CD4-positive, alpha-beta T cell treated with Interleukin-21 for 1 hour (primary cell): Measurements from ENCODE around the gene CLDN5.

ENCODE experiments used
- DNase-seq: peaks from one replicate; pipeline ENCODE4 v3.0.0-alpha.2; 2020

CLDN5 gene

DNA sequence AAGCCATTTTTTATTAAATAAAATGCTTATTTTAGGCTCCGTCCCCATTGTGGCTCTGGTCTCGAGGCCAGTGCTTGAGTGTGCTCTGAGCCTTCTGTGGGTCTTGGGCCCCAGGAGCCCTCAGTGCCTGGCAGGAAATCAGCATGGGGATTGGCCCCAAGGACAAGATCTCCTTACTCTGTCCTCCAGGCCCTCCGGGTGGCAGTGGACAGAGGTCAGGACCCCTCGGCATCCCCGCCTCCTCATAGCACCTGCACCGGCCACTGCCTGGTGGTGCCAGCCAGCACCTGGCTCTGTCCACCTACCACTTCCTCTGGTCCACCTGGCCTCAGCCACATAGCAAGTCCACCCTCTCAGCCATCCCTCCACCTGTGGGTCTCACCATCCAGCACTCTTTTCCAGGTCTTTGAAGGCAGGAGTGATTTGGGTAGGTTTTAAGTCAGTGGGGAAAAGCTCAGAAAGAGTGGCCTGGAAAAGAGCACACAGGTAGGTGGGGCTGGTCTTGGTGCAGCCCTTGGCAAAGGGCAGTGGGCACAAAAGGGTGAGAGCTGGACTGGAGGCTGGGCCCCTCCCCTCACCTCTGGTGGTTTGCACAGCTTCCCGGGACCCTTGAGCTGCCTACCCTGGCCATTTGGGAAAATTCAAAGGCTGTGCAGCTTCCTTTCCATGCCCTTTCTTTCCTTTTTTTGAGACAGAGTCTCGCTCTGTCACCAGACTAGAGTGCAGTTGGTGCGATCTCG is 3.5 kb downstream of the CLDN5 start:
- no peak for DNase-seq

DNA sequence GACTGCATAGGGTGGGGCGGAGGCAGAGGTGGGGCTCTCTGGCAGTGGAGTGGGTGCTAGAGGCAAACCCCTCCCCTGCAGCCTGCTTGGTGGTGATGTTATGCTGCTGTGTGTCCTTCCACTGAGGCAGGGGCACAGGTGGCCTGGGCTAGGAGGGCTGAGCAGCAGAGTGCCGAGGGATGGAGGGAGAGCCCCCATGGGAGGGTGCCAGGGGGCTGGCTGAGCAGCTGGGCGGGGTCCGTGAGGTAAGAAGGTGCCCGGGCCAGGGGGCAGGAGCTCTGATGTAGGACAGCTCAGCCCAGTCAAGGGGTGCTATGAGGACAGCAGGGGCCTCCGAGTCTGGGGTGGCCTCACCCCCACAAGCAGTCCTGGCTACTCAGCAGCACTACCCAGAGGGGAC is 4.2 kb downstream of the CLDN5 start:
- DNase-seq, result no peak

DNA sequence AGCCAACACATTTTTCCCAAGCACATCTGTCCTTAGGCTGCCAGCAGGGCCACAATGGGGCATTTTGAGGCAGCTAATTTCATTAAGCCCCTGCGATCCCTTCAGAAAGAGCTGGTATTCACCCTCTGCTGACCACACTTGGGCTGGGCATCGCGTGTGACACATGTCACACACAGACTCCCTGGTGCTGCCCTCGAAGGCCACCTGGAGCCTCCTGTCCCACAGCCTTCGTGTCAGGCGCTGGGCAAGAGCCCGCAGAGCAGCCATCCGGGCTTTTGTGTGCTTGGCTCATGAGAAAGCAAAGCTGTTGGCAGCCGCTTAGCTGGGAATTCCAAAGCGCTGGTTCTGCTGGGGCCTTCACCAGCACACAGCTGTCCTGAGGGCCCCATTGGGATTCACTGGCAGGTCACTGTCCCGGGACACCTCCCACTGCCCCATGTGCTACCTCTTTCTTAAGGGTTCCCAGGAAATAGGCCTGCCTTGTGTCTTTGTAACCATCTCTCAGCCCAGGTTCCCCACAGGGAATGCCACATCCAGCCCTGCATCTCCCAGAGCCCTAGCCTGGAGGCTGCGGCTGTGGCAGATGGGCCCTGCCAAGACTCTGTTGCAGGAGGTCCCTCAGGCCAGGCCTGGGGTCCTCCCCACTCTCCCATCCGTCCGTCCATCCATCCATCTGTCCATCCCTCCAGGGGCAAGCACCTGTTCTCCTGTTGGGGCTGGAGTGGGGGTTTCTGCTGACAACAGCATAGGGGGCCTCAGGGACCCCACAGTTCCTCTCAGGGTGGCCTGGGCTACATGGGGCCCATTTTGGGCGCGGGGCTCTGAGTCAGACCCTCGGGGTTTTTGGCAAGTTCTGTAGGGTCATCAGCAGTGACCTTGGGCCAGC is 4.9 kb downstream of the CLDN5 start:
- no peak for DNase-seq

- no peak for DNase-seq
These were observed 5.6 kb downstream of the CLDN5 start for GRCh38 chr22:19518635-19519034.

DNA sequence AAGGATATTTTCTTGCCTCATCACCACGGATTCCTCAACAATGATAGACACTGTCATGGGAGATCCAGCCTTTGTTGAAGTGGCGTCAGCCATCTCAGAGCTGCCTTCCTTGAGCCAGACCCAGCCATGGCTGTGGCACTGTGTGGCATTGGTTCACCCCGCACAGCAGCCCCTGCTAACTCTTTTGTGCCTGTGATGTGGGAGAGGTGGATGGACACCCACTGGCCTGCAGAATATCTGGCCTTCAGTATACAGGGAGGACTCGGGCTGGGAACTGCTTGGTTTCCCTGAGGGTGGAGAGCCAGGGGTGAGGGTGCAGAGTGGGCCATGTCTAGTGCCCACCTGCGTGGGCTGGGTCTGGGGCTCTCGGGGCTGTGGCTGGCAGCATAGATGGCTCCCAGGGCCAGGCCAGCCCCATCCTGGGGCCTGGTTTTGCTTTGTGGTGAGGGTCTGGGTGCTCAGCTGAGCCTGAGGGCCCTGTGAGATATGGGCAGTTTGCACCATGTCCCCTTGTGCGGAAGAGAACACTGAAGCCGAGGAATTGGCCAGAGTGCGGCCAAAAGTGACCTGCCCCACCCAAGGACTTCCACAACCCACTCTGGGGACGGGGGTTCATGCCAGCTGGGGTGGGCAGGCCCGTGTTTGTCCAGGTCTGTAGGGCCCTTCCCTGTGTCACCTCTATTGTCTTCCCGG is 6.1 kb downstream of the CLDN5 start:
- DNase-seq, result no peak

DNA sequence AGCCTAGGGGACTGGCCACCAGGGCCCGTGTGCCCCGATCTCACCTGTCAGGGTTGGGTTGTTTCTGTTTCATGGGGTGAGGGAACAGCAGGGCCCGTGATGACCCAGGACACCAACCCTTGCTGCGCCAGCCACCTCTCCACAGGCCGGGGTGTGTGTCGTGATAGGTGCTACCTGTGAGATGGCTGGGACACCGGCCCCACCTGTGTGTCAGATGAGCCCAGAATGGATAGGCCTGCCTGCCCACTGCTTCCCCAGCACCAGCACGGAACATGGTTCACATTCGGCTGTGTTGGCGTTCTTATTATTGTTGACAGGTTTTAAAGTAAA is 7.1 kb downstream of the CLDN5 start:
- no peak for DNase-seq

GRCh38 chr22:19516378-19517170 is 7.6 kb downstream of the CLDN5 start:
- DNase-seq, result no peak

DNA sequence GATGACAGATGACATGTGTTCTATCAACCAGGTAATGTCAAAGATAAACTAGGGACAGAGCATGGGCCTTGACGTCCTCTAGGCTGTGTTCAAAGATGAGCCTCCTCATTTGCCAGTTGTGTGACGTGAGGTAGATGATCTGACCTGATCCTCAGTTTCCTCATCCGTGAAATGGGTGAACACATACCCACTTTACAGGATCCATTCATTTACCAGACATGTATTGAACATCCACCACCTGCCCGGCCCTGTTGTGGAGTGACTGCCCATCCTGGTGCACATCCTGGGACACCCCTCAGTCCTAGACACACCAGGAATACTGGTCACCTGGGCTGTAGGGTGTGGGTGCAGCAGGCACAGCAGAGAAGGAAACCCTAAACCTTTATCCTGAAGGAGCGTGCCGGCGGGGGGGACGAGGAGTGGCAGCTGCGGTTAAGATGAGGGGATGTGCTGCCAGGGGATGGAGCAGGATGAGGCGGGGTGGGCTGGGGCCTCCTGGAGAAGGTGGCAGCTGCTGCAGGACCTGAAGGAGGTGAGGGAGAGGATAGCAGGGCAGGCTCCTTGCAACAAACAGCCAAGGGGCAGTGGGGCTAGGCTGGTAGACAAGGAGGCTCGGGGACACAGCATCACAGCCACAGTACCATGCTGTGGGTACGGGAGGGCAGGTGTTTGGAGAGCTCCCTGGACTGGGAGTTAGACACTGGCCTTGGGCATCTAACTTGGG is 8.4 kb downstream of the CLDN5 start:
- DNase-seq, result no peak

GRCh38 chr22:19514831-19515565 is 9.2 kb downstream of the CLDN5 start:
- DNase-seq, result no peak

GRCh38 chr22:19513823-19514222 is 10.4 kb downstream of the CLDN5 start:
- DNase-seq, result no peak

- no peak for DNase-seq
These were observed 13.3 kb downstream of the CLDN5 start for GRCh38 chr22:19510919-19511341.

DNA sequence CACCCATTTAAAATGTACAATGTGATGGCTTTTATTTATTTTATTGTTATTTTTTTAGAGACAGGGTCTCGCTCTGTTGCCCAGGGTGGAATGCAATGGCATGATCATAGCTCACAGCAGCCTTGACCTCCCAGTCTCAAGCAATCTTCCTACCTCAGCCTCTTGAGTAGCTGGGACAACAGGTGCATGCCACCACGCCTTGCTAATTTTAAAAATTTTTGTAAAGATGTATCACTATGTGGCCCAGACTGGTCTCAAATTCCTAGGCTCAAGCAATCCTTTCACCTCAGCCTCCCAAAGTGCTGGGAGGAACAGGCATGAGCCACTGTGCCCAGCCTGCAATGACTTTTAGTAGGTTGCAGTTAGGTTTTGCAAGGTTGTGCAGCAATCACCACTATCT is 14.3 kb downstream of the CLDN5 start:
- DNase-seq, result no peak

- DNase-seq, result no peak
These were observed 15.0 kb downstream of the CLDN5 start for GRCh38 chr22:19509191-19509590.

DNA sequence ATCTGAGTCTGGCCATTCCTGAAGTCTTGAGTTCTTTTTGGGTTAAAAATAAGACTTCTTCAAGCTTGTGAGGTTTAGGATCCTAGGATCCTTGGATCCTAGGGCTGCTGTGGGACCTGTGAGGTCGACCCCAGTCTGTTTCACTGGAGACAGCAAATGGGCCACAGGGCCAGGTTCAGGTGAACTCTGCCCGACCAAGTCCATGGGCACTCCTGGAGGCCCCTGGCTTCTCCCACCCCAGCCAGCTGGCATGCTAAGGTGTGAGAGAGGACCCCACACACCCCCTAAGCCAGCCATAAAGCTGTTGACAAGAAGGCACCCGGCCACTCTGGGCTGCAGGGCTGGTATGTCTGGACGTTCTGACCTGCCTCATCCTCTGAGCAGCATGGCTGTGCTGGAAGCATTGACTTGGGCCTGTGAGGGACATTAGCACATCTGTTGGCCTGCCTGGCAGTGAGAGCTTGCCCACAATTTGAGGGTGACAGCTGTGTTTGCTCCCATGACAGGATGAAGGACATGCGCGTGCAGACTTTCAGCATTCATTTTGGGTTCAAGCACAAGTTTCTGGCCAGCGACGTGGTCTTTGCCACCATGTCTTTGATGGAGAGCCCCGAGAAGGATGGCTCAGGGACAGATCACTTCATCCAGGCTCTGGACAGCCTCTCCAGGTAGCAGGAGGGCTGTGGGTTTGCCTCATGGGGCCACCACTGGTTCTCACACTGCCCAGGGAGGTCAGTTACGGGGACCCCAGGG is 16.0 kb downstream of the CLDN5 start:
- no peak for DNase-seq

- no peak for DNase-seq
These were observed 16.7 kb downstream of the CLDN5 start for GRCh38 chr22:19507534-19507861.

DNA sequence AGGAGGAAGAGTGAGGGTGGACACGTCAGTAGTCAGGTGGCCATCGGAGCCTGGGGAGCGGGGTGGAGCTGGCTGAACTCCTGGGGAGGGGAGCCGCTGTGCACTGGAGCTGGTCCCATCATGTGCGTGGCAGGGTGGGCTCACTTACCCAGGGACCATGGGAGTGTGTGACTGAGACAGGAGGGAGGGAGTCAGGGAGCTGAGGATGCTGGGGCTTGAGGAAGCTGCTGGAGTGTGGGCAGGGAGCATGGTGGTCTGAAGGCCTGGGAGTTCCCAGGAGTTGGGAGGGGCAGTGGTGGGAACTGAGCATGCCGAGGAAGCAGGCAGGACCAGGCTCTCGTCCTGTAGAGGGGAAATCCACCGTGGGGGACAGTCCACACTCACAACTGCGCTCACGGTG is 18.0 kb downstream of the CLDN5 start:
- DNase-seq, result no peak

GRCh38 chr22:19505735-19506126 is 18.5 kb downstream of the CLDN5 start:
- DNase-seq, result no peak

- DNase-seq, result no peak
These were observed 19.1 kb downstream of the CLDN5 start for GRCh38 chr22:19504900-19505734.

- no peak for DNase-seq
These were observed 20.3 kb downstream of the CLDN5 start for GRCh38 chr22:19503869-19504268.

DNA sequence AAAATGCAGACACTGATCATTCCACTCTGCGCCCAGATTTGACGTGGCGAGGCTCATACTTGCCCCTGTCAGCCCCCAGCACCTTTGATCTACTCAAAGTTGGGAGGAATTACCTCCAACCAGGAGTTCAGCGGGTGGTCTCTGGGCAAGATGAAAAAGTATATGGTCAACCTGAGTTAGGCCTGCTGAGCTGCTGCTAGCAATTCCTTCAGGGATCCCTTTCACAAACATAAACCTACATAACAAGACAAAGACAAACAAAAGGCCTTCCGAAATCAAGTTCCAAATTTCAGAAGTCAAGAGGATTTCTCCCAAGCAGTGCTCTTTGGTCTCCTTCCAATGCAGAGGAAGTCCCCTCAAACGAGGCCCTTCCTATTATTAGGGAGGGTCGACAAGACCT is 20.8 kb downstream of the CLDN5 start:
- DNase-seq, result no peak
